Stimulated activated CD4-positive, alpha-beta T cell treated with anti-CD3 and anti-CD28 coated beads, Interleukin-15, amount 100 ng/mL, for 1 hour (primary cell): ENCODE results near the gene CCDC137.

ENCODE experiments used
- DNase-seq, 2 donors: peaks; one replicate each; pipeline ENCODE4 v3.0.0-alpha.2; 2020; ENCODE audit warnings: low read depth in 1 of 2, low spot score in 1 of 2

Gene CCDC137

GRCh38 chr17:81714412-81715106 lies 48.0 kb downstream of the CCDC137 start:
- DNase-seq, result no peak

- DNase-seq, result no peak
These were observed 48.8 kb downstream of the CCDC137 start for GRCh38 chr17:81715107-81715871.

- DNase-seq, result no peak
These were observed 49.5 kb downstream of the CCDC137 start for GRCh38 chr17:81715872-81716673.

- no peak for DNase-seq
These were observed 50.1 kb downstream of the CCDC137 start for GRCh38 chr17:81716674-81716996.

GRCh38 chr17:81717049-81717765 lies 50.7 kb downstream of the CCDC137 start:
- no peak for DNase-seq

GRCh38 chr17:81717766-81718089 lies 51.2 kb downstream of the CCDC137 start:
- no peak for DNase-seq

GRCh38 chr17:81719410-81720266 lies 53.1 kb downstream of the CCDC137 start:
- no peak for DNase-seq

- DNase-seq, result no peak
These were observed 53.9 kb downstream of the CCDC137 start for GRCh38 chr17:81720267-81721071.

GRCh38 chr17:81722184-81723120 lies 55.9 kb downstream of the CCDC137 start:
- no peak for DNase-seq
